H1 (cell line): ENCODE results near the gene FBXO28. TPM values are rescaled to one million over a fixed set of nuclear protein-coding genes. Genes with fewer than 3 reads are reported as not detected.

Experiments
- CTCF ChIA-PET: fragments of 300-600 bp; sonication (Branson Sonifier 250); formaldehyde crosslinking; loops from one replicate; lab custom pipeline; 2021; ENCODE audit not compliant: partially characterized antibody; lab: Charles Lee
- POLR2A ChIA-PET: fragments of 300-600 bp; sonication (Branson Sonifier 250); formaldehyde crosslinking; loops from one replicate; lab custom pipeline; 2021; ENCODE audit warnings: inconsistent platforms; ENCODE audit not compliant: partially characterized antibody; lab: Charles Lee
- DNase-seq, 2 experiments: peaks; one replicate each; pipeline versions ENCODE4 v3.0.0 to v3.0.0-alpha.2; 2010 to 2022; ENCODE audit warnings: low spot score in 2 of 2, low read depth in 1 of 2, mixed read lengths in 1 of 2
- FAIRE-seq: peaks from 2 replicates; lab custom pipeline; 2011; peaks lifted over from hg19 to GRCh38; lab: Jason Lieb, UNC
- H2AFZ ChIP-seq: 2 replicates; pipeline ENCODE4 v1.8.1; 2012; ENCODE audit warnings: low read length, inconsistent platforms
- H2AK5ac ChIP-seq: 2 replicates; pipeline ENCODE4 v1.6.1; 2013; ENCODE audit warnings: low read depth, low read length
- H2BK120ac ChIP-seq: replicated peaks from 2 replicates; pipeline ENCODE3; 2013; ENCODE audit warnings: low read depth, low read length, inconsistent platforms
- H2BK12ac ChIP-seq: 2 replicates; pipeline ENCODE4 v1.6.1; 2013; ENCODE audit warnings: low read depth, low read length
- H2BK15ac ChIP-seq: 2 replicates; pipeline ENCODE4 v1.6.1; 2013; ENCODE audit warnings: low read length
- H2BK20ac ChIP-seq: 2 replicates; pipeline ENCODE4 v1.6.1; 2013; ENCODE audit warnings: low read length
- H2BK5ac ChIP-seq: 2 replicates; pipeline ENCODE4 v1.6.1; 2013; ENCODE audit warnings: low read depth, low read length
- H3K14ac ChIP-seq: 2 replicates; pipeline ENCODE4 v1.6.1; 2013; ENCODE audit warnings: inconsistent platforms; ENCODE audit not compliant: insufficient read length
- H3K18ac ChIP-seq: 2 replicates; pipeline ENCODE4 v1.6.1; 2013; ENCODE audit warnings: low read length; ENCODE audit errors: extremely low read depth
- H3K23ac ChIP-seq: 2 replicates; pipeline ENCODE4 v1.6.1; 2013; ENCODE audit warnings: inconsistent platforms; ENCODE audit not compliant: insufficient read length
- H3K23me2 ChIP-seq: 2 replicates; pipeline ENCODE4 v1.6.1; 2013; ENCODE audit warnings: low read depth, low read length
- H3K27ac ChIP-seq: 2 replicates; pipeline ENCODE4 v1.6.1; 2011; ENCODE audit warnings: low read depth, low read length, inconsistent platforms
- H3K27me3 ChIP-seq, 4 experiments: replicated peaks in 1 of 4; 1 replicate in 1 of 4; 2 replicates in 3 of 4; pipeline versions ENCODE4 v1.6.1 to v1.8.1; 2011 to 2013; ENCODE audit warnings: low read length in 3 of 4, mild to moderate bottlenecking in 3 of 4, inconsistent platforms in 2 of 4, mixed read lengths in 2 of 4, moderate library complexity in 1 of 4; ENCODE audit not compliant: control insufficient read depth in 3 of 4, insufficient read depth in 3 of 4; ENCODE audit errors: extremely low read depth in 1 of 4
- H3K36me3 ChIP-seq, 4 experiments: 2 replicates each; pipeline versions ENCODE4 v1.6.1 to v1.8.1; 2011 to 2013; ENCODE audit warnings: mild to moderate bottlenecking in 4 of 4, low read length in 3 of 4, moderate library complexity in 2 of 4, control low read depth in 1 of 4, inconsistent platforms in 1 of 4; ENCODE audit not compliant: insufficient read depth in 4 of 4, control insufficient read depth in 2 of 4
- H3K4ac ChIP-seq: replicated peaks from 2 replicates; pipeline ENCODE3; 2013; ENCODE audit warnings: low read length, low read depth, mixed read lengths, inconsistent platforms; ENCODE audit not compliant: insufficient read length
- H3K4me1 ChIP-seq, 4 experiments: replicated peaks in 1 of 4; 1 replicate in 1 of 4; 2 replicates in 3 of 4; pipeline versions ENCODE4 v1.6.1 to v1.8.1; 2011 to 2013; ENCODE audit warnings: low read length in 3 of 4, inconsistent platforms in 2 of 4, mixed read lengths in 1 of 4; ENCODE audit not compliant: insufficient read depth in 4 of 4, control insufficient read depth in 3 of 4
- H3K4me2 ChIP-seq, 2 experiments: 2 replicates each; pipeline versions ENCODE4 v1.6.1 to v1.8.1; 2011 to 2013; ENCODE audit warnings: low read depth in 2 of 2, low read length in 2 of 2, control low read depth in 1 of 2, inconsistent platforms in 1 of 2, mild to moderate bottlenecking in 1 of 2; ENCODE audit not compliant: insufficient read depth in 1 of 2
- H3K4me3 ChIP-seq, 4 experiments: fragments of 200-600, 300-600 bp in 1 of 4; sonication (generic), shearing (Covaris generic), sonication (Bioruptor Twin) in 1 of 4; 2 replicates each; pipeline versions ENCODE4 v1.5.1 to v1.8.1; 2011 to 2016; ENCODE audit warnings: low read length in 4 of 4, low read depth in 3 of 4, control low read depth in 2 of 4, inconsistent platforms in 2 of 4, mild to moderate bottlenecking in 2 of 4, mixed read lengths in 1 of 4, moderate library complexity in 1 of 4; ENCODE audit not compliant: insufficient read depth in 2 of 4; ENCODE audit errors: extremely low read depth in 1 of 4
- H3K56ac ChIP-seq: replicated peaks from 2 replicates; pipeline ENCODE3; 2013; ENCODE audit warnings: low read depth, mild to moderate bottlenecking, mixed read lengths, low read length, inconsistent platforms; ENCODE audit not compliant: insufficient read length
- H3K79me1 ChIP-seq: 2 replicates; pipeline ENCODE4 v1.6.1; 2013; ENCODE audit warnings: low read depth, low read length, control low read depth
- H3K79me2 ChIP-seq, 2 experiments: 2 replicates each; pipeline versions ENCODE4 v1.6.1 to v1.8.1; 2012 to 2013; ENCODE audit warnings: low read length in 2 of 2, mild to moderate bottlenecking in 2 of 2, inconsistent platforms in 1 of 2; ENCODE audit not compliant: insufficient read depth in 2 of 2, control insufficient read depth in 1 of 2
- H3K9ac ChIP-seq, 4 experiments: replicated peaks in 1 of 4; 1 replicate in 1 of 4; 2 replicates in 3 of 4; pipeline versions ENCODE4 v1.6.1 to v1.8.1; 2011 to 2013; ENCODE audit warnings: low read depth in 3 of 4, low read length in 3 of 4, control low read depth in 2 of 4, mild to moderate bottlenecking in 2 of 4, moderate library complexity in 2 of 4, inconsistent platforms in 1 of 4; ENCODE audit errors: extremely low read depth in 1 of 4
- H3K9me3 ChIP-seq, 2 experiments: 2 replicates each; pipeline versions ENCODE4 v1.6.1 to v1.8.1; 2012 to 2013; ENCODE audit warnings: mild to moderate bottlenecking in 2 of 2, moderate library complexity in 2 of 2, control low read depth in 1 of 2, inconsistent platforms in 1 of 2, low read depth in 1 of 2, low read length in 1 of 2, mixed read lengths in 1 of 2; ENCODE audit not compliant: insufficient read depth in 2 of 2
- H4K20me1 ChIP-seq, 2 experiments: replicated peaks in 1 of 2; 2 replicates each; pipeline versions ENCODE3 to v1.8.1; 2011 to 2013; ENCODE audit warnings: inconsistent platforms in 2 of 2, low read length in 2 of 2, mild to moderate bottlenecking in 1 of 2; ENCODE audit not compliant: insufficient read depth in 2 of 2, control insufficient read depth in 1 of 2
- H4K5ac ChIP-seq: 2 replicates; pipeline ENCODE4 v1.6.1; 2013; ENCODE audit warnings: low read length, low read depth, mixed read lengths, inconsistent platforms; ENCODE audit not compliant: insufficient read length
- H4K8ac ChIP-seq: 2 replicates; pipeline ENCODE4 v1.8.0; 2013; ENCODE audit warnings: mild to moderate bottlenecking, moderate library complexity, low read length, inconsistent platforms; ENCODE audit not compliant: insufficient read depth; ENCODE audit errors: extremely low read depth
- H4K91ac ChIP-seq: replicated peaks from 2 replicates; pipeline ENCODE3; 2013; ENCODE audit warnings: low read length, mixed read lengths, inconsistent platforms; ENCODE audit not compliant: insufficient read length
- CEBPB ChIP-seq: IDR thresholded peaks from 2 replicates; pipeline ENCODE4 v1.6.1; 2012; ENCODE audit warnings: low read depth, low read length
- JUND ChIP-seq: IDR thresholded peaks from 2 replicates; pipeline ENCODE4 v1.6.1; 2011; ENCODE audit warnings: mild to moderate bottlenecking, improper control_type of control experiment, low read length
- WGBS, 2 experiments: shearing (Covaris generic) in 1 of 2; methylation state at CpG; one replicate each; pipeline versions ENCODE4 v1.1.6 to v1.1.7; 2013 to 2015; ENCODE audit warnings: low lambda C conversion rate in 2 of 2, mixed read lengths in 2 of 2, inconsistent platforms in 1 of 2, low coverage in 1 of 2, missing lambda C conversion rate in 1 of 2; ENCODE audit not compliant: insufficient replicate concordance in 2 of 2, insufficient coverage in 1 of 2, insufficient read length in 1 of 2; ENCODE audit errors: extremely low coverage in 1 of 2, missing lambda C conversion rate in 1 of 2; 5-methylcytosine and 5-hydroxymethylcytosine counted together
- polyA plus RNA-seq, 7 experiments: library from polyadenylated mRNA; depleted of rRNA in 3 of 7; stranded (reverse) in 5 of 7; unstranded in 2 of 7; fragments of >200 nt in 5 of 7; fragments of 200-250 nt in 2 of 7; gene quantifications; 1 replicate in 5 of 7; 2 replicates in 1 of 7; 4 replicates in 1 of 7; pipeline versions ENCODE4 v1.2.1 to v1.2.3, GENCODE V29; 2011 to 2013; ENCODE audit warnings: missing spikeins in 2 of 7, mixed read lengths in 2 of 7
- total RNA-seq: library from RNA; stranded (reverse); fragmentation: NEBNext Ultra II Directional; extraction: Animal tissue kit (Norgen Biotek cat#: 25700); gene quantifications from 2 replicates; pipeline ENCODE4 v1.2.1, GENCODE V29; 2021

The FBXO28 gene
- total and polyA plus RNA-seq, 2 of the 8 experiments (the other 6 are each of a cell fraction or from before 2014, with no cell fraction given): 10.3 to 42.5 TPM

- H2BK15ac ChIP-seq: no peak overlapping the region
- no peak overlapping the region for H2BK5ac ChIP-seq
- no peak overlapping the region for H3K18ac ChIP-seq
- no peak for FAIRE-seq
- H3K9ac ChIP-seq: no peak overlapping the region
- H3K4me1 ChIP-seq: no peaks in the 10 kb centered on the region
- no peak overlapping the region for H2BK12ac ChIP-seq
- no peak overlapping the region for H3K27ac ChIP-seq
- no peaks in the 10 kb centered on the region for H3K23me2 ChIP-seq
- no peak for DNase-seq
- no peaks in the 10 kb centered on the region for H3K36me3 ChIP-seq
- no peak overlapping the region for H3K4me3 ChIP-seq
- no peaks in the 10 kb centered on the region for H3K9me3 ChIP-seq
- no peak overlapping the region for H3K23ac ChIP-seq
- no peak overlapping the region for H3K4ac ChIP-seq
- no peak overlapping the region for H2AK5ac ChIP-seq
- no peaks in the 10 kb centered on the region for H3K79me1 ChIP-seq
- no peak overlapping the region for H4K8ac ChIP-seq
- no peak overlapping the region for H3K4me2 ChIP-seq
- POLR2A ChIA-PET: interaction anchor here (0.6 to 1.4 kb wide), 2 partner anchors 9 to 1703 kb away, joined by 3 read pairs; no protein-coding TSS in a partner anchor
- CTCF ChIA-PET: interaction anchor here (1.0 kb wide), 1 partner anchor 34 kb away, joined by 3 read pairs; no protein-coding TSS in a partner anchor
- peak; percentile 59 for TF ChIP-seq CEBPB
- no peak for TF ChIP-seq JUND
- no peak overlapping the region for H2BK20ac ChIP-seq
- no peaks in the 10 kb centered on the region for H4K20me1 ChIP-seq
- no peaks in the 10 kb centered on the region for H3K79me2 ChIP-seq
- no peak overlapping the region for H3K56ac ChIP-seq
- no peak overlapping the region for H3K14ac ChIP-seq
- 71% methylated on average over 4 of the region's 4 CpGs; no CpG with 5 or more reads in 1 of the 2 experiments for WGBS, 2 experiments
- H2BK120ac ChIP-seq: no peak overlapping the region
- no peak overlapping the region for H4K5ac ChIP-seq
- no peak overlapping the region for H4K91ac ChIP-seq
- no peak overlapping the region for H2AFZ ChIP-seq
- no peaks in the 10 kb centered on the region for H3K27me3 ChIP-seq
Measured at GRCh38 chr1:224084867-224085266, 29.0 kb upstream of the FBXO28 start.
